Measurements from ENCODE around the gene NUP62.

DNA sequence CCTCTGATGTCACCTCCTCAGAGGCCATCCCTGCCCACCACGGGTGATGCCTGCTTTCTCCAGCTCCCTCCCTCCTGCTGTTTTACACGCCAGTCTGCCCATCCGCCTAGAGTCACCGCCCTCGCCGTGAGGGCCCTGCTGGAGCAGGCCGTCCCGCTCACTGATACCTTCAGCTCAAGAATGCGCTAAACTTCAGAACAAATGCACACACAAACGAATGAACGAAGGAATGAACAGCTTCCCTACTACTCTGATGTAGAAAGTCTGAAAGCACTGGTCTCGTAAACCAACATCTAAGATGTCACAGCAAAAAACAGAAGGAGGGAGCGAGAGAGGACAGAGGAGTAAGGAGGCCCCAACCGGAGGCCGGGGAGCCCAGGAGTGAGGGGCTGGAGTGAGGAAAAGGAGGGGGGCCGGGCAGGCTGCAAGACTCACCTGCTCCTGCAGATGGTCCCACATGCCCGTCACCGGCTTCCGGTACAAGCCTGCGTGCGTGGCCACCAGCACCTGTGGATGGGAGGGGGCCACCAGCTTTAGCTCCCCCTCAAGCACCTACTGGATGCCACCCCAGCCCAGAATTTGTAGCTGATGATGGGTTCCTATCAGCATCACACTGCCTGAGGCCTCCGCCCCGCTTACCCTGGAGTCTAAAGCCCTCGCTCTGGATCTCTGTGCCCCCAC is 65.9 kb downstream of the NUP62 start:
- TF ChIP-seq, protein P1, sequence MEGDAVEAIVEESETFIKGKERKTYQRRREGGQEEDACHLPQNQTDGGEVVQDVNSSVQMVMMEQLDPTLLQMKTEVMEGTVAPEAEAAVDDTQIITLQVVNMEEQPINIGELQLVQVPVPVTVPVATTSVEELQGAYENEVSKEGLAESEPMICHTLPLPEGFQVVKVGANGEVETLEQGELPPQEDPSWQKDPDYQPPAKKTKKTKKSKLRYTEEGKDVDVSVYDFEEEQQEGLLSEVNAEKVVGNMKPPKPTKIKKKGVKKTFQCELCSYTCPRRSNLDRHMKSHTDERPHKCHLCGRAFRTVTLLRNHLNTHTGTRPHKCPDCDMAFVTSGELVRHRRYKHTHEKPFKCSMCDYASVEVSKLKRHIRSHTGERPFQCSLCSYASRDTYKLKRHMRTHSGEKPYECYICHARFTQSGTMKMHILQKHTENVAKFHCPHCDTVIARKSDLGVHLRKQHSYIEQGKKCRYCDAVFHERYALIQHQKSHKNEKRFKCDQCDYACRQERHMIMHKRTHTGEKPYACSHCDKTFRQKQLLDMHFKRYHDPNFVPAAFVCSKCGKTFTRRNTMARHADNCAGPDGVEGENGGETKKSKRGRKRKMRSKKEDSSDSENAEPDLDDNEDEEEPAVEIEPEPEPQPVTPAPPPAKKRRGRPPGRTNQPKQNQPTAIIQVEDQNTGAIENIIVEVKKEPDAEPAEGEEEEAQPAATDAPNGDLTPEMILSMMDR (IDR thresholded peaks at IDR 0.05; ENCODE audit: borderline replicate concordance, extremely low read depth, low read length, poor library complexity, severe bottlenecking) = no peak
- TF ChIP-seq EZH2 (IDR thresholded peaks at IDR 0.05; ENCODE audit: borderline replicate concordance, low read depth, low read length, severe bottlenecking) = no peak
